Measurements from ENCODE around the gene CCDC142. TPM values are rescaled to one million over a fixed set of nuclear protein-coding genes. Genes with fewer than 3 reads are reported as not detected.

The CCDC142 gene
- total and polyA plus RNA-seq, 2 of the 8 experiments (the other 6 are each of a cell fraction or from before 2014, with no cell fraction given) = 6.0 to 10.7 TPM

DNA sequence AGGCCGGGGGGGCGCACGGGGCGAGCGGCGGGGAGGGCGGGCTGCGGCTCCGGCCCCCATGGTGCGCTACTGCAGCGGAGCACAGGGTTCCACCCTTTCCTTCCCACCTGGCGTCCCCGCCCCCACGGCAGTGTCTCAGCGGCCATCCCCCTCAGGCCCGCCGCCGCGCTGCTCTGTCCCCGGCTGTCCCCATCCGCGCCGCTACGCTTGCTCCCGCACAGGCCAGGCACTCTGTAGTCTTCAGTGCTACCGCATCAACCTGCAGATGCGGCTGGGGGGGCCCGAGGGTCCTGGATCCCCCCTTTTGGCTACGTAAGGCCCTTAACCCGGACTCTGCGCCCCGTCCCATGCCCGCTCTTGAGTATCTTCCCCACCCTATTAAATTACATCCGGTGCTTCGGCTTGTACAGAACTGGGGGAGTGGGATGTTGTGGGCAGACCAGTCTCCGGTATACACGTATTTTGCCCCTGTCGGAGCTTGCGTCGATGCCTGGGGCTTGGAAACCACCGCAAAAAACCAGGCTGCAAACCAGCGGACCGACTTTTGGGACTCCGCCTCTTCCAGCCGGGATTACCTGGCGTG is 25.2 kb downstream of the CCDC142 start (continued):
- TF ChIP-seq TAF7 (optimal IDR thresholded peaks at IDR 0.05; ENCODE audit: borderline replicate concordance, low read depth, low read length) (peak; percentile 11), KDM4A (IDR thresholded peaks at IDR 0.05; ENCODE audit: low read depth, low read length, severe bottlenecking) (peak; percentile 40), TCF12 (IDR thresholded peaks at IDR 0.05; ENCODE audit: low read depth, low read length) (no peak), KDM1A (IDR thresholded peaks at IDR 0.05; ENCODE audit: borderline replicate concordance, low read length) (peak; percentile 11; the same call in 1 of the 2 replicates), RXRA (IDR thresholded peaks at IDR 0.05; ENCODE audit: insufficient read depth, low read depth, low read length) (no peak), SIX5 (IDR thresholded peaks at IDR 0.05; ENCODE audit: low read depth, low read length) (no peak), ASH2L (IDR thresholded peaks at IDR 0.05; ENCODE audit: low read length) (peak; percentile 83), RNF2 (IDR thresholded peaks at IDR 0.05; ENCODE audit: borderline replicate concordance, low read depth, low read length, missing control alignments, poor library complexity, severe bottlenecking) (no peak), TBP (IDR thresholded peaks at IDR 0.05; ENCODE audit: low read depth, low read length) (peak; percentile 69), BCL11A (IDR thresholded peaks at IDR 0.05; ENCODE audit: low read depth in 2 of 2, low read length in 2 of 2) (no peak), POLR2A (IDR thresholded peaks at IDR 0.05; ENCODE audit: control extremely low read depth in 1 of 2, low read depth in 2 of 2, low read length in 2 of 2) (peak in 1 of 2 experiments; percentile 35; a peak in 1 of 3 replicates), CHD2 (IDR thresholded peaks at IDR 0.05; ENCODE audit: low read length) (no peak), TAF1 (IDR thresholded peaks at IDR 0.05; ENCODE audit: low read depth, low read length) (peak; percentile 87), SAP30 (IDR thresholded peaks at IDR 0.05; ENCODE audit: insufficient read depth, insufficient replicate concordance, low read length) (peak; percentile 70), YY1 (IDR thresholded peaks at IDR 0.05; ENCODE audit: low read depth, low read length) (peak; percentile 42; the same call in 1 of the 2 replicates)
- TF ChIP-seq, protein P1, sequence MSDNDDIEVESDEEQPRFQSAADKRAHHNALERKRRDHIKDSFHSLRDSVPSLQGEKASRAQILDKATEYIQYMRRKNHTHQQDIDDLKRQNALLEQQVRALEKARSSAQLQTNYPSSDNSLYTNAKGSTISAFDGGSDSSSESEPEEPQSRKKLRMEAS (IDR thresholded peaks at IDR 0.05) = peak; percentile 56; the same call in 1 of the 2 replicates

All from H1 (cell line).